Endothelial cell of umbilical vein (primary cell): Measurements from ENCODE around the gene AMIGO2.

ENCODE experiments used
- CTCF ChIP-seq, 2 donors: IDR thresholded peaks; 1 replicate in 1 of 2; 2 replicates in 1 of 2; pipeline ENCODE4 v1.5.1; 2011; ENCODE audit warnings: low read length in 2 of 2, mild to moderate bottlenecking in 2 of 2, moderate library complexity in 2 of 2, control low read depth in 1 of 2, inconsistent platforms in 1 of 2, low read depth in 1 of 2; ENCODE audit not compliant: insufficient read depth in 1 of 2; ENCODE audit errors: extremely low read depth in 1 of 2
- EZH2 ChIP-seq: IDR thresholded peaks from 2 replicates; pipeline ENCODE4 v1.6.1; 2012; ENCODE audit warnings: borderline replicate concordance, low read depth, mild to moderate bottlenecking, moderate library complexity, low read length, inconsistent platforms; ENCODE audit not compliant: severe bottlenecking
- POLR2A ChIP-seq: IDR thresholded peaks from 2 replicates; pipeline ENCODE4 v1.6.1; 2012; ENCODE audit warnings: low read depth, mild to moderate bottlenecking, control low read depth, low read length
- POLR2AphosphoS5 ChIP-seq: IDR thresholded peaks from 2 replicates; pipeline ENCODE4 v1.6.1; 2012; ENCODE audit warnings: low read depth, mild to moderate bottlenecking, control low read depth, low read length, moderate library complexity; ENCODE audit not compliant: insufficient read depth

- TF ChIP-seq POLR2AphosphoS5, result no peak
- no peak for TF ChIP-seq EZH2
- TF ChIP-seq POLR2A, result no peak
- TF ChIP-seq CTCF (IDR thresholded peaks at IDR 0.05; ENCODE audit: extremely low read depth in 1 of 2, insufficient read depth in 1 of 2, low read depth in 1 of 2, low read length in 2 of 2), result no peak
Measured at GRCh38 chr12:47068539-47068938, 11.2 kb downstream of the AMIGO2 start.
